ENCODE data around the gene EFCAB13.
A peak's percentile ranks its signal among the peaks of the same experiment; 100 is the strongest.

The EFCAB13 gene, protein sequence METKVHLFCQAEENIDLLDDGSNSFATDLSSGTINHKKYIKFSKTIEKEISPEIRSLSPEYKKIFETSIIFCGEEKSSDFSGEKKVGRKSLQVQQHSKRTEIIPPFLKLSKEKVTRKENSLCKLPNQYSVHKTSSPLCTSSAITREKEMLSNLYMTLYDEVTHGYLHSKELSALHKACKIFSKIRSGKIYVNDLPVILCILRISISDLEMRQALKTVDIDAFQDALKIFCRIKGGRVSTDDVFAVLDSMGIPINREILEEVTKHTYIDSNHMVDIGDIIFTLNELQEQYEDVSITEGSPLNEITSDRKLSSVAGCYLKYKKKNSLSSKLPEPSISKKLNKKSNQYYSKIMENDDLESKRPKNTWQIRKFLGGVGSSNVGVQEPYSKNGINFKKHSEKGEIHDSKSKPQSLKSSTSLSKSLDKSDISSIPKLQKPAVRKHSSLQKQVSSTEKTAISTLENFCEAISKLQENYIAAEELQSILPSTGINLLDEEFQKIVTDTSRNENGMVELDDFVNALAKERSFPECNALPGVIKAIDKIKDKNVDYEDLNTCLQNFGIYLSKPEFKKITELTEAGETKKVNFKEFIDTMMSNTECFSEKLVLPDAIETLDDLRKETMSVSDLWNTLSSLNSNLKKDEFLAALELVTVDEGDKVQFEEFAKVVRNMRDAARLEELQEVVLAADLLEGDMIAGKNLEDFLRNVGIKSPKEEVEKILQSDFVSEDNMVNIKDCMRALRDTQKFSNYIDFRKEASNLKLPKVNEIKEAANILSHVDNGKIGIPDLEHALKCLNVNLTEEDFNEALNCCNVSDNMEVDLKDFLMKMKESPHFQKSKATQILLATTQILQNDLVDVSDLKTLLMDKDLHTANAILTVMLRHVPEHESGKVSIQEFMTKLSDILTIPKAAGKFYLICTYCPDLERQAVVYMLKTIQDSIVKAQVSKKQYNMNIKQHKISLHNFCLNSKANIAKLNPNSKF

DNA sequence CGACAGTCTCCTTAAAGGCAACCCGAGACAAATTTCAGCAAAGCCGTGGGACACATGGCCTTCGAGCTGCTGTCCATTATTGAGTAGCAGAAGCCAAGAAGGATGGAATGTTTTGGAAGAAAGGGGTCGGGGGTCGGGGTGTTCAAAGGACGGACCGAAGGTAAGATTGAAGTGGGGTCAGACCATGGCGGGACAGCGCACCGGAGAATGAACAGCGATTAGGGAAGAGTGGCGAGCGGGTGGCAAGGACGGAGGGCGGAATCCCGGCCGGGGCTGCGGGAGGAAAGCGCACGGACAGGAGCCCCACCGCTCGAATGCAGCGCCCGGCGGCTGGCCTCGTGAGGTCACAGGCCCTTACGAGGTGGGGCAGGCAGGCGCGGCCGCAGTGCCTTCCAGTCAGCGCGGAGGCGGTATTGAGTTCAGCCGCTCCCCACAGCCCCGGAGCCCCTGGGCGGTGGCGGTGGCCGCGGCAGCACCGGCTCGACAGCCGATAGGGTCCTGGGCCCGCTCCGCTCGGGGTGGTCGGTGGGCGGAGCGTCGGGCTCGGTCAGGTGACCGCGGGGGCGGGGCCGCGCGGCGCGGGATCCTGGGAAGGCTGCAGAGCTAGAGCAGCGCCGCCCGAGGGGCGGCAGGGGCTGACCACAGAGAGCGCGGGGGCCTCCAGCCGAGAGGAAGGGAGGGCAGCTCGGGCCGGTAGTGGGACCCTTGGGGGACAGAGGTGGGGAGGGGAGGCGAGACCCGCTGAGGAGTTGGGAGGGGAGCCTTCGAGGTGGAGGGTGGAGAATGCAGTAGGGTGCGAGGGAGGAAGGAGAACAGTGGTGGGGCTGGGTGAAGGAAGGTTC, at the start of gene EFCAB13:
TSS of gene EFCAB13 (plus strand) at position 574 of the 842 bp plus-strand sequence. CDS start 4,399 bp downstream, outside the sequence.
- DNase-seq, result peak; percentile 64

DNA sequence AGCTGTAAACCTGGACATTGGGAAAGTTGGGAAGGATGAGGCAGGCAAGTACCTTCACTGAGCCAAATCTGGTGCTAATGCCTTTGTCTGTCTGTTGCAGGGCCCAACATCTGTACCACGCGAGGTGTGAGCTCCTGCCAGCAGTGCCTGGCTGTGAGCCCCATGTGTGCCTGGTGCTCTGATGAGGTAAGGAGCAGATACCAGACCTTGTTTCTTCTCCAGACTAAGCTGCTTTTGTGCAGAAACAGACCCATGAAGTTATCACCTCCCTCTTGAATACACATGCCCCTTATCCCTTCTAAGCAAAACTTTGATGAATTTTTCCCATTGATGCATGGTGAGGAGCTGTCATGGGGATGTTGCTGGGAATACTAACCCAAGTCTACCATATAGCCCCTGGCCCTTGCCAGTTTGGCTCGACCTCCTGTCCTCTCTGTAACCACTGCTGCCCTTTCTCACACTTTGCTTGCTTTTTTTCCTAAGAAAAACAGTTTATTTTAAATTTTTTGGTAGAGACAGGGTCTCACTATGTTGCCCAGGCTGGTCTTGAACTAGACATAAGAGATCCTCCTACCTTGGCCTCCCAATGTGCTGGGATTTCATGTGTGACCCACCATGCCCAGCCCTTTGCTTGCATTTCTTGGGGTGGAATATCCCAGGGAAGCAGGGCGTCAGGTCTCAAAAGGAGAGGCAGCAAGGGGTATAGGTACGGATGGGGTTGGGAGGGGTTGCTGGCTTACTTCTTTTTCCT, 49.3 kb upstream of the EFCAB13 start:
- no peak for DNase-seq

DNA sequence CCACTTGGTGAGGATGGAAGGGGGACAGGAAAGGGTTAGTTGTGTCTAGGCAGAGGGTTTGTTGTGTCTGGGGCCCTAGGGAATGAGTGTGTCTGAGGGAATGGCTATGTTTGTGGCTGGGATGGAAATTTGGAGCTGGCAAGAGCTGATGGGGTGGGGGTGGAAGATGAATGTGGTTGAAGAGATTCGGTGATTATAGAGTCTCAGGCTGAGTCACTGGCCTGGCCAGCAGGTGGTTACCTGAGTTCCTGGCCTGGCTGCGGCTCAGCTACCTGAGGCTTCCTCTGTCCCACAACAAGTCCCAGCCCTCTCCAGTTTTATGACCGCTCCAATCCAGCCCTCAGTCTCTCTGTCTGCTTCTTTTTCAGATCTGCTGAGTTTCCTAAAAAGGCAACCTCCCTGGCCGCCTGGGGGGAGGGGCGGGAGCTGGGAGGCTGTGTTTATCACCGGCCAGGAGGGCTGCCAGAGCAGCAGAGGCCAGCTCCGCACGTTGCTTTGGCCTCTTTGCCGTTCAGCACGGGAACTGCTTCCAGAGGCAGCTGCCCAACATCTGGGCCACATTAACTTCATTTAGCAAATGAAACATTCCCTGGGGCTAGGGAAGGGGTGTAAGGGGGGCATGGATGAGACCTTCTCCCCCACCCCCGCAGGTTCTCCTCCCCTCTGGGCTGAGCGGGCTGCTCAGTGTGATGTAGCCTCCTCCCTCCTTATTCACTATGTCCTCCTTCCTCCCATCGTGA, 48.3 kb upstream of the EFCAB13 start:
- DNase-seq, result no peak

DNA sequence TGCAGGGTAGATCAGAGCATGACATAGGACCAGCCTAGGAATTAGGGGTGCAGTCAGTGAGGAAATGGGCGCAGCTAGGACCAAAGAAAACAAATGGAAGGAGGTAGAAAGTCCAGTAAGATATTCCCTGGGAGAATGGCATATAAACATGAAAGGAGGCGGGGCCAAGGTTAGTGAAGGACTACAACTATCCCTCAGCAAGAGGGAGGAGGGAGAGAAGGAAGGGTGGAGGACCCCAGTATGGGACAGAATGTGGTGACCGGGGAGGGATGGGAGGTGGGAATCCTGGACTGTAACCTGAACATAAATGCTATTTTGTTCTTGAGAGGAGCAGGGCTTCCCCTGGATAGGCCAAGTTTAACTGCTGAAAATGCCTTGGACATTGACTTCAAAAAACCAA, 47.3 kb upstream of the EFCAB13 start:
- no peak for DNase-seq

- no peak for DNase-seq
Observed at GRCh38 chr17:47276868-47277267, 46.9 kb upstream of the EFCAB13 start.

GRCh38 chr17:47277921-47278320, 45.8 kb upstream of the EFCAB13 start:
- DNase-seq, result no peak

GRCh38 chr17:47278561-47278960, 45.2 kb upstream of the EFCAB13 start:
- no peak for DNase-seq

GRCh38 chr17:47279062-47279801, 44.5 kb upstream of the EFCAB13 start:
- DNase-seq, result no peak

GRCh38 chr17:47280072-47280811, 43.5 kb upstream of the EFCAB13 start:
- no peak for DNase-seq

GRCh38 chr17:47281216-47281615, 42.5 kb upstream of the EFCAB13 start:
- DNase-seq, result no peak

- DNase-seq, result no peak
Observed at GRCh38 chr17:47285003-47285402, 38.8 kb upstream of the EFCAB13 start.

- no peak for DNase-seq
Observed at GRCh38 chr17:47286198-47286914, 37.4 kb upstream of the EFCAB13 start.

- no peak for DNase-seq
Observed at GRCh38 chr17:47287068-47287467, 36.7 kb upstream of the EFCAB13 start.

- DNase-seq, result no peak
Observed at GRCh38 chr17:47287639-47288038, 36.1 kb upstream of the EFCAB13 start.

DNA sequence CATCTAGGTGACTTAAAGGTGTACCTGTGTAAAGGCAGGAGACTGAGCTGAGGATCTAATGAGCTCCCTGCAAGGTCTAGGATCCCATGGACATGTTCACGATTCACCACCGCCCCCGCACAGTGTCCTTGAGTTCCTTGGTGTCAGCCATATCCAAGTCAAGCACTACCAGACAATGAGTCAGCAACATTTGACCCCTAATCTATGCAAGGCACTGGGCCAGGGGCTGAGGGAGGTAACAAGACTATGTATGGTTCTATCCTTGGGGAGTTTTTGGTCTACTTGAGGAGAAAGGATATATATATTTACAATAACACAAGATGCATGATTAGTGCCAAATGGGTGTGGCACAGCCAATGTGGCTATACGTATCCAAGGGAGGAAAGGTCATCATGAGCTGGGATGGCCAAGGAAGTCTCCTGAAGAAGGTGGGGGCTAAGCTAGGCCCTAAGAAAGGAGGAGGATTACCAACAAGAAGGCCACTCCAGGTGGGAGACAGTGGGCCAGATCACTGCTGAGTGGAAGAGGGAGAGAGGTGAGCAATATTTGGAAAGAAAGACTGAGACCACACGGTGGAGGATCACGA, 35.1 kb upstream of the EFCAB13 start:
- no peak for DNase-seq

- DNase-seq, result no peak
Observed at GRCh38 chr17:47289302-47289701, 34.5 kb upstream of the EFCAB13 start.

DNA sequence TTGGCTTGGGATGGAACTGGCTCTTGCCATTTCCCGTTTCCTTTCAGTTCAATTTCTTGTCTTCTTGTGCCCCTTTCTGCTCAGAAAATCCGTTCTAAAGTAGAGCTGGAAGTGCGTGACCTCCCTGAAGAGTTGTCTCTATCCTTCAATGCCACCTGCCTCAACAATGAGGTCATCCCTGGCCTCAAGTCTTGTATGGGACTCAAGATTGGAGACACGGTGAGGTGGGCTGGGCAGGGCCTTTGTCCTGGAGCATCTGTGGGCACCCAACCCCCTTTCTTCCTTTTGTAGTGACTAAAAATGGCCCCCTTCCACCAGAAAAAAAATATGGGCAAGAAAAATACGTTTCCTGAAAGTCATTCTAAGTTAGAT, 32.9 kb upstream of the EFCAB13 start:
- no peak for DNase-seq

DNA sequence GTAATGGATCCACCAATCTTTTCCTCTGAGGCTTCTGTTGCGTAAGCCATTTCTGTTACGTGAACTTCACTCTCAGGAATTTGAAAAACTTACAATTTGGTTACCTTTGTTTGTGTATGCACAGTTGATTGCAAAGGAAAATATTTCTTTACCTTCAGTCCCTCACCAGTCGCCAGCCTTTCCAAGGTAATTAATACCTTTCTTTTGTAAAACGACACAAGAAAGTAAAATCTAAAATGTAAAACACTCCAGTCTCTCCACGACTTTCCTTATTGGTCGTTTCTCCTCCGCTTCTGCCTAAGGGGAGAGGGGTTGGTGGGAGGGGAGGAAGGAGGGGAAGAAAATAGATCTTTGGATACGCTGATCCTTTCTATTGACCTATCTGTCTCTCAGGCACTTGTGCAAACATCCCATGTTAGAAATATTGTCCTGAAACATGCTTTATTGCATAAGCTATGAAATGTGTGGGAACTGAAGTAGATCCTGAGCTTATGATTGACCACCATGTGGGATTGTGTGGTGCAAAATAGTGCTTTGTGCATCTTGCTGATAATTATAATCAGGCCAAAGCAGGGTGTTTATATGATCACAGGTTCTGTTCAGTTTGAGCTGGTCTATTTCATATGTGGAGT, 32.4 kb upstream of the EFCAB13 start:
- DNase-seq, result no peak
